Activated B cell treated with CpG ODN at 0.5 μM for 24 hours (primary cell): ENCODE results near the gene PRR23B. TPM values are rescaled to one million over a fixed set of nuclear protein-coding genes. Genes with fewer than 3 reads are reported as not detected.

Experiments used
- ATAC-seq: fragments of 200-7000 bp; cut with Tn5 transposase; one replicate; pipeline ENCODE4 v1.10.0; 2021; ENCODE audit warnings: low read depth, mild to moderate bottlenecking, moderate library complexity
- CTCF ChIA-PET: fragments of 350-600 bp; sonication (Branson Sonifier 250); formaldehyde crosslinking; loops from one replicate; lab custom pipeline; 2021; ENCODE audit warnings: antibody characterized with exemption; lab: Charles Lee
- POLR2A ChIA-PET: fragments of 350-600 bp; sonication (Branson Sonifier 250); formaldehyde crosslinking; loops from one replicate; lab custom pipeline; 2021; ENCODE audit warnings: antibody characterized with exemption; lab: Charles Lee
- DNase-seq: peaks from one replicate; pipeline ENCODE4 v3.0.0; 2022
- H3K27ac Mint-ChIP-seq: one replicate; pipeline ENCODE4 v1.8.0; 2020; ENCODE audit warnings: mixed read lengths
- H3K27me3 Mint-ChIP-seq: one replicate; pipeline ENCODE4 v1.8.0; 2021; ENCODE audit warnings: mixed read lengths
- H3K36me3 Mint-ChIP-seq: one replicate; pipeline ENCODE4 v1.8.0; 2021; ENCODE audit warnings: low read depth, mixed read lengths
- H3K4me1 Mint-ChIP-seq: one replicate; pipeline ENCODE4 v1.8.0; 2021; ENCODE audit warnings: mixed read lengths
- H3K4me3 Mint-ChIP-seq: one replicate; pipeline ENCODE4 v1.8.0; 2020; ENCODE audit warnings: mild to moderate bottlenecking, mixed read lengths
- H3K9me3 Mint-ChIP-seq: one replicate; pipeline ENCODE4 v1.8.0; 2020; ENCODE audit warnings: mixed read lengths
- intact Hi-C: fragments of 100-400 bp; cut with micrococcal nuclease; formaldehyde crosslinking; loops from one replicate; pipeline ENCODE4 v1.15.1; 2024
- total RNA-seq: library from RNA; stranded (reverse); gene quantifications from 2 replicates; pipeline ENCODE4 v1.2.3, GENCODE V29; 2022
- TF ChIP-seq, protein P1 (sequence below): fragments of 200-600 bp; IDR thresholded peaks from one replicate; pipeline ENCODE4 v1.8.0; 2022; ENCODE audit warnings: antibody characterized with exemption, mild to moderate bottlenecking

Gene PRR23B
- total RNA-seq, result not detected in 2 replicates

DNA sequence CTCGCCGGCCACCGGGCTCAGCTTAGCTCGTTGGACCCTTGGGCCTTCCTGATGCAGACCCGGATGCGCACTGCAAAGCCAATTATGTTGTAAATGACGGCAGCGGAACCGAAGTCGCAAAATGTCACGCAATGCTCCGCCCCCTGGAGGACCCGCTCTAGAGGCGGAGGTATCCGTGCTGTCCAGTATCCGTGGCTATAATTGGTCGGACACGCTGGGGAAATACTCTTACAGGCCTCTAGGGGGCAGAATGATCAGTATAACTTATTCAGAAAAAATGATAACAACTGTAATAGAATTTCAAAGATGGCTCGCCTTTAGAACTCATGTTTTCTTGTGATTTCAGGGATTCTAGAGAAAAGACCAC lies at the start of gene PRR23B:
TSS of gene PRR23B (minus strand) at position 59 of the 367 bp plus-strand sequence. CDS start 265 bp downstream, outside the sequence.
- Mint-ChIP-seq H3K9me3 (peaks cover 3% of the 10 kb centered on the region), H3K27ac (no peak within 1 kb of the TSS), H3K27me3 (no peaks in the 10 kb centered on the region), H3K4me3 (no peak within 1 kb of the TSS), H3K36me3 (no peaks in the 10 kb centered on the region), H3K4me1 (no peaks in the 10 kb centered on the region)
- ATAC-seq (no peak), DNase-seq (no peak)
- ChIA-PET CTCF (no interaction called here), POLR2A (no interaction called here)
- intact Hi-C loops, result no loop called here
- TF ChIP-seq, protein P1, sequence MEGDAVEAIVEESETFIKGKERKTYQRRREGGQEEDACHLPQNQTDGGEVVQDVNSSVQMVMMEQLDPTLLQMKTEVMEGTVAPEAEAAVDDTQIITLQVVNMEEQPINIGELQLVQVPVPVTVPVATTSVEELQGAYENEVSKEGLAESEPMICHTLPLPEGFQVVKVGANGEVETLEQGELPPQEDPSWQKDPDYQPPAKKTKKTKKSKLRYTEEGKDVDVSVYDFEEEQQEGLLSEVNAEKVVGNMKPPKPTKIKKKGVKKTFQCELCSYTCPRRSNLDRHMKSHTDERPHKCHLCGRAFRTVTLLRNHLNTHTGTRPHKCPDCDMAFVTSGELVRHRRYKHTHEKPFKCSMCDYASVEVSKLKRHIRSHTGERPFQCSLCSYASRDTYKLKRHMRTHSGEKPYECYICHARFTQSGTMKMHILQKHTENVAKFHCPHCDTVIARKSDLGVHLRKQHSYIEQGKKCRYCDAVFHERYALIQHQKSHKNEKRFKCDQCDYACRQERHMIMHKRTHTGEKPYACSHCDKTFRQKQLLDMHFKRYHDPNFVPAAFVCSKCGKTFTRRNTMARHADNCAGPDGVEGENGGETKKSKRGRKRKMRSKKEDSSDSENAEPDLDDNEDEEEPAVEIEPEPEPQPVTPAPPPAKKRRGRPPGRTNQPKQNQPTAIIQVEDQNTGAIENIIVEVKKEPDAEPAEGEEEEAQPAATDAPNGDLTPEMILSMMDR, result no peak

DNA sequence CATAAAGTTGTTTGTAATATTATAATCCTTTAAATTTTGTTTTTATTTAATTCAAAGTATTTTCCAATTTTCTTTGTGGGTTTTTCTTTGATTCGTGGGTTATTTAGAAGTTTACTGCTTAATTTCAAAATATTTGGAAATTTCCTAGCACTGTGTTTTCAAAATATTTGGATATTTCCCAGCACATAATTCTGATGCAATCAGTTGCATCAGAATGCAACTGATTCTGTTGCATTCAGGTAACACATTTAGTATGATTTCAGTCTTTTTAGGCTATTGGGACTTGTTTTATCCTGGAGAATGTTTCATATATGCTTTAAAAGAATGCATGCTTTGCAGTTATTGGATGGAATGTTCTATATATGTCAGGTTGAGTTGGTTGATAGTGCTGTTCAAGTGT lies 42.2 kb upstream of the PRR23B start:
- POLR2A ChIA-PET, result no interaction called here
- CTCF ChIA-PET, result no interaction called here
- no peaks in the 10 kb centered on the region for H3K4me1 Mint-ChIP-seq

DNA sequence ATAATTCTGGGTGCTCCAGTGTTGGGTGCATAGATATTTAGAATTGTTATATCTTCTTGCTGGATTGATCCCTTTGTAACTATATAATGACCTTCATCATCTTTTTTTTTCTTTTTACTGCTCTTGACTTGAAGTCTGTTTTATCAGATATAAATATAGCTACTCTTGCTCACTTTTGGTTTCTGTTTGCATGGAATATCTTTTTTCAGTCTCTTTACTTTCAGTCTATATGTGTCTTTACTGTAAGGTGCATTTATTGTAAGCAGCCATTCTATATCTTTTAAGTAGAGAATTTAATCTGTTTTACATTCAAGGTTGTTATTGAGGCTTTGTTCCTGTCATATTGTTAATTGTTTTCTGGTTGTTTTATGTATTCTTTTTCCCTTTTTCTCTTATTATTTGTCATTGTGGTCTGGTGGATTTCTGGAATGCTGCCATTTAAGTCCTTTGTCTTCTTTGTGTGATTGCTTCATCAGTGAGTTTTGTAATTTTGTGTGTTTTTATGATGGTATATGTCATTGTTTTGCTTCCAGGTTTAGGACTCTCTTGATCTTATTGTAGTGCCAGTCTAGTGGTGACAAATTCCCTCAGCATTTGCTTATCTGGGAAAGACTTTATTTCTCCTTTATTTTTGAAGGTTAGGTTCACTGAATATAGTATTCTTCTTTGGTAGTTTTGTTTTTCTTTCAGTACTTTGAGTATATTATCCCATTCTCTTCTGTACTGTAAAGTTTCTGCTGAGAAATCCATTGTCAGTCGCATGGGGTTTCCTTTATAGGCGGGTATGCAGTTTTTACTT lies 32.3 kb upstream of the PRR23B start:
- POLR2A ChIA-PET, result no interaction called here
- intact Hi-C loops, result no loop called here
- TF ChIP-seq, protein P1, result no peak
- Mint-ChIP-seq H3K27ac (no peak overlapping the region), H3K4me1 (no peaks in the 10 kb centered on the region), H3K4me3 (no peak overlapping the region), H3K36me3 (peaks cover 2% of the 10 kb centered on the region), H3K27me3 (no peaks in the 10 kb centered on the region), H3K9me3 (peaks cover 22% of the 10 kb centered on the region)
- ATAC-seq (no peak), DNase-seq (no peak)
- CTCF ChIA-PET, result no interaction called here

More for the DNA sequence above, 42.2 kb upstream of the PRR23B start:
- Mint-ChIP-seq H3K27ac (no peak overlapping the region), H3K27me3 (no peaks in the 10 kb centered on the region), H3K4me3 (no peak overlapping the region), H3K36me3 (no peaks in the 10 kb centered on the region), H3K9me3 (no peaks in the 10 kb centered on the region)
- TF ChIP-seq, protein P1, result no peak
- no peak for DNase-seq
- intact Hi-C loops, result no loop called here
- ATAC-seq, result no peak

DNA sequence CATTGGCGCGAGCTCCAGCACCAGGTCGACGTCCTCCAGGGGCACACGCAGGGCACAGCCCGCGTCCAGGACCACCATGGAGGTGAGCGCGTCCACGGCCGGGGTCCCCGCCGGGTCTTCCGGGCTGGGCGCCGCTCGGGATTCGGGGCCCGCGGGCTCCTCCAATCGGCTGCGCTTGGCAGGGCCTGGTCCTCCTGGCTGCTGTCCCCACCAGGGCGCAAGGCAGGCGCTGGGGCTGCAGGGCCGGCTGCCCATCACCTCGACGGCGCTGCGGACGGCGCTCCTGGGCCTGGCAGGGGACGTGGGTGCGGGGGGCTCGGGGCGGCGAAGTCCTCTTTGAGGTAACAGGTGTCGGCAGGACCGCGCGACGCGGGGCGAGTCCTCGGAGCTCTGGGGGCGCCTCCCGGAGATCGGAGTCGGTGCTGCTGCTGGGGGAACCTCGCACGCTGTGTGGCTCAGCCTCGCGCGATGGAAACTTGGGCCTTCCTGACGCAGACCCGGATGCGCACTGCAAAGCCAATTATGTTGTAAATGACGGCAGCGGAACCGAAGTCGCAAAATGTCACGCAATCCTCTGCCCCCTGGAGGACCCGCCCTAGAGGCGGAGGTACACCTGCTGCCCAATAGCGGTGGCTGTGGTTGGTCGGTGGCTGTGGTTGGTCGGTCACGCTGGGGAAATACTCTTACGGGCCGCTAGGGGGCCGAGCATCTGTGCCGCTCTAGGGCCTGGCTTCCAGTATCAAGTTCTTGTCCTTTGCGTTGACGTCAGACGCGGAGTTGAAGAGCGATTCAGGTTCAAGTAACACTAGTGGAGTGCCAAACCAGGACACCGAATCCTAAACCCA lies 23.9 kb upstream of the PRR23B start, which contains the start of gene PRR23C:
TSS of gene PRR23C (minus strand) at position 527 of the 845 bp plus-strand sequence. CDS start at position 255, 272 bp downstream.
- Mint-ChIP-seq H3K4me3 (no peak within 1 kb of the TSS), H3K27ac (no peak within 1 kb of the TSS), H3K36me3 (no peaks in the 10 kb centered on the region), H3K27me3 (no peaks in the 10 kb centered on the region), H3K9me3 (peaks cover 9% of the 10 kb centered on the region), H3K4me1 (no peaks in the 10 kb centered on the region)
- intact Hi-C loops, result no loop called here
- CTCF ChIA-PET, result no interaction called here
- POLR2A ChIA-PET, result no interaction called here
- TF ChIP-seq, protein P1, result no peak
- ATAC-seq, result no peak
- no peak for DNase-seq
